Measurements from ENCODE around the gene SLC6A16.

DNA sequence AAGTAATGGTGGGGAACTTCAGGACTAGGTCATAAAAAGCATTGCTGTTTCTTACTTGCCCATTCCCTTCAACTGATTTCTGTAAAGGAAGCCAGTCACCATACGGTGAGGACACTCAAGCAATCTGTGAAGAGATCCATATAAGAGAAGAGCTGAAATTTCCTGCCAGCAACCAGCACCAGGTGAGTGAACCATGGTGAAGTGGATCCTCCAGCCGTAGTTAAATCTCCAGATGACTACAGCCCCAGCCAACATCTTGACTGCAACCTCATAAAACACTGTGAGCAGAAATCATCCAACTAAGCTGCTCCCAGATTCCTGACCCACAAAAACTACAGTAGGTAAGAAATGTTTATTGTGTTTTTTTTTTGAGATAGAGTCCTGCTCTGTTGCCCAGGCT lies 3.8 kb upstream of the SLC6A16 start:
- TF ChIP-seq, protein P1, sequence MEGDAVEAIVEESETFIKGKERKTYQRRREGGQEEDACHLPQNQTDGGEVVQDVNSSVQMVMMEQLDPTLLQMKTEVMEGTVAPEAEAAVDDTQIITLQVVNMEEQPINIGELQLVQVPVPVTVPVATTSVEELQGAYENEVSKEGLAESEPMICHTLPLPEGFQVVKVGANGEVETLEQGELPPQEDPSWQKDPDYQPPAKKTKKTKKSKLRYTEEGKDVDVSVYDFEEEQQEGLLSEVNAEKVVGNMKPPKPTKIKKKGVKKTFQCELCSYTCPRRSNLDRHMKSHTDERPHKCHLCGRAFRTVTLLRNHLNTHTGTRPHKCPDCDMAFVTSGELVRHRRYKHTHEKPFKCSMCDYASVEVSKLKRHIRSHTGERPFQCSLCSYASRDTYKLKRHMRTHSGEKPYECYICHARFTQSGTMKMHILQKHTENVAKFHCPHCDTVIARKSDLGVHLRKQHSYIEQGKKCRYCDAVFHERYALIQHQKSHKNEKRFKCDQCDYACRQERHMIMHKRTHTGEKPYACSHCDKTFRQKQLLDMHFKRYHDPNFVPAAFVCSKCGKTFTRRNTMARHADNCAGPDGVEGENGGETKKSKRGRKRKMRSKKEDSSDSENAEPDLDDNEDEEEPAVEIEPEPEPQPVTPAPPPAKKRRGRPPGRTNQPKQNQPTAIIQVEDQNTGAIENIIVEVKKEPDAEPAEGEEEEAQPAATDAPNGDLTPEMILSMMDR (IDR thresholded peaks at IDR 0.05; ENCODE audit: low read depth, low read length), result no peak
- no peak for TF ChIP-seq EZH2phosphoT487 (IDR thresholded peaks at IDR 0.05; ENCODE audit: low read depth)
